Spleen (tissue), 11 donors: ENCODE measurements around the gene STK10. TPM values are rescaled to one million over a fixed set of nuclear protein-coding genes. Genes with fewer than 3 reads are reported as not detected.

Source experiments
- DNase-seq: peaks from one replicate; pipeline ENCODE4 v3.0.0-alpha.2; 2020
- H3K27ac ChIP-seq, 8 donors: fragments of 200-600 bp; sonication (generic) in 7 of 8; 1 replicate in 4 of 8; 2 replicates in 4 of 8; pipeline versions ENCODE4 v1.5.0 to v1.8.0; 2016 to 2021; ENCODE audit warnings: inconsistent platforms in 4 of 8, mild to moderate bottlenecking in 4 of 8, moderate library complexity in 1 of 8
- H3K27me3 ChIP-seq, 7 donors: fragments of 200-600 bp; sonication (generic) in 6 of 7; replicated peaks in 1 of 7; 1 replicate in 4 of 7; 2 replicates in 3 of 7; pipeline versions ENCODE4 v1.5.0 to v1.8.0; 2016 to 2021; ENCODE audit warnings: inconsistent platforms in 3 of 7, mild to moderate bottlenecking in 1 of 7
- H3K36me3 ChIP-seq, 6 donors: fragments of 200-600 bp; sonication (generic) in 5 of 6; 1 replicate in 4 of 6; 2 replicates in 2 of 6; pipeline versions ENCODE4 v1.5.0 to v1.8.0; 2016 to 2021; ENCODE audit warnings: inconsistent platforms in 2 of 6
- H3K4me1 ChIP-seq, 6 donors: fragments of 200-600 bp; sonication (generic) in 5 of 6; 1 replicate in 3 of 6; 2 replicates in 3 of 6; pipeline versions ENCODE4 v1.5.0 to v1.8.0; 2016 to 2021; ENCODE audit warnings: inconsistent platforms in 3 of 6
- H3K4me3 ChIP-seq, 8 donors: fragments of 200-600 bp; sonication (generic) in 7 of 8; 1 replicate in 4 of 8; 2 replicates in 4 of 8; pipeline versions ENCODE4 v1.5.0 to v1.8.0; 2016 to 2021; ENCODE audit warnings: inconsistent platforms in 4 of 8, mild to moderate bottlenecking in 4 of 8, moderate library complexity in 2 of 8
- H3K9me3 ChIP-seq, 8 donors: fragments of 200-600 bp; sonication (generic) in 7 of 8; 1 replicate in 4 of 8; 2 replicates in 4 of 8; pipeline versions ENCODE4 v1.5.0 to v1.8.0; 2016 to 2021; ENCODE audit warnings: inconsistent platforms in 4 of 8
- POLR2A ChIP-seq, 3 donors: fragments of 450-650 bp; IDR thresholded peaks; one replicate each; pipeline ENCODE4 v1.5.1; 2017; ENCODE audit warnings: antibody characterized with exemption in 3 of 3, mild to moderate bottlenecking in 1 of 3
- POLR2AphosphoS5 ChIP-seq, 3 donors: sonication (generic); formaldehyde crosslinking; IDR thresholded peaks; one replicate each; pipeline ENCODE4 v1.5.1; 2017; ENCODE audit warnings: antibody characterized with exemption in 3 of 3
- WGBS, 5 donors: extraction: QIAGEN DNeasy Blood & Tissue Kit in 3 of 5; methylation state at CpG; one replicate each; pipeline versions ENCODE4 v1.1.5 to v1.1.7; 2013 to 2018; 5-methylcytosine and 5-hydroxymethylcytosine counted together
- intact Hi-C: fragments of 100-400 bp; cut with DNase I; formaldehyde crosslinking; loops from one replicate; pipeline ENCODE4 v1.15.0; 2023; ENCODE audit warnings: low total_unique reads
- polyA plus RNA-seq, 3 donors: library from polyadenylated mRNA; stranded (reverse); fragments of 200-250 nt; gene quantifications; one replicate each; pipeline ENCODE4 v1.2.1, GENCODE V29; 2013
- total RNA-seq, 7 donors: library from RNA; depleted of rRNA in 3 of 7; stranded (reverse); fragments of >200 nt in 3 of 7; fragmentation: NEBNext Ultra II Directional in 4 of 7; extraction: Animal tissue kit (Norgen Biotek cat#: 25700) in 4 of 7; gene quantifications; one replicate each; pipeline versions ENCODE4 v1.1.0 to v1.2.1, GENCODE V29; 2016 to 2021
- TF ChIP-seq, protein P1 (sequence below), 11 experiments: fragments of 200-600 bp in 7 of 11; fragments of 450-650 bp in 4 of 11; sonication (generic) in 4 of 11; IDR thresholded peaks in 8 of 11; conservative IDR thresholded peaks in 3 of 11; 1 replicate in 7 of 11; 2 replicates in 4 of 11; pipeline versions ENCODE4 v1.4.0 to v1.8.0; 2016 to 2021; ENCODE audit warnings: antibody characterized with exemption in 11 of 11, inconsistent platforms in 4 of 11, mild to moderate bottlenecking in 1 of 11
- donor health status: healthy with polysubstance abuse.
- donor health status: DM: no; HTN: no; CAD: no; lungs with moderate emphysema.
- donor health status: DM: no; HTN: no; CAD: no.
- donor health status: Bipolar disorder and iron deficiency.
- donor health status: healthy.
- donor health status: DM: no; HTN: no; CAD: no.
- donor health status: DM: yes; HTN: yes; CAD: no.

The STK10 gene
- total and polyA plus RNA-seq, 10 donors: 34.0 to 290 (median 168) TPM

DNA sequence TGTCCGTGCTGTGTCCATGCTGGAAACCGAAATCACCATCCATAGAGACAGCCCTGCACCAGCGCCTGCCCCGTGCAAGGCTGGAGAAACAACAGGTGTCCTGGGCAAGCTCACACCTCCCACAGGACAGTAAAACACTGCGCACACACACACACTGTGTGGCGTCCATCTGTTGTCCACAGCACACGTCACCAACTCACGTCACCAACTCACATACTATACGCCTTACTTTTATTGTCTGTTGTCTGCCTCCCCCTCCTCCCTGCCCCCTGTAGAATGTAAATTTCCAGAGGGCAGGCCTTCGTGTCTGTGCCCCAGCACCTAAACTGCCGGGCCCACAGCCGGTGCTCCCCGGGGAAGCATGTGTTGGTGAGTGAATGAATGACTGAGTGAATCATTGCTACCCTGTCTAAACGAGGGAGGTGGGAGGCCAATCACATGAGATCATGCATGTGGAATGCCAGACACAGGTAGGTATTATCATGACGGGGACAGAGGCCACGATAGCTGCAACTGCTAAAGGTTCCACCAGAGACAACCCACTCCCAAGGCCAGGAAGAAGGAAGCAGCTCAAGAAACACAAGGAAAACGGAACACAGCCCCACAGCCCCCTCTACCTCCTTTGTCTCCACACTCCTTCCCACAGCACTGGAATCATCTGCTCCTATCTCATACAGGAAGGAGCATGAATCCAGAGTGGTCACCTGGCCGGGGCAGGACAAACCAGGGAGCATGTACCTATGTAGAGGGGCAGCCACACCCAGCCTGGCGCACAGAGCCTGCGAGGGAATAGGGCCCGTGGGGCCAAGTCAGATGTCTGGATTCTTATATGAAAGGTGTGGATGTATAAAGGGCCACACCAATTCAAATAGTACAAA, 41.9 kb downstream of the STK10 start:
- Histone ChIP-seq H3K36me3 (peaks cover 0 to 70% (median 13%) of the 10 kb centered on the region in 6 donors), H3K27me3 (peaks cover 0 to 4% (median 0%) of the 10 kb centered on the region in 7 donors), H3K9me3 (no peaks in the 10 kb centered on the region), H3K4me3 (no peak overlapping the region), H3K4me1 (peaks cover 16 to 100% (median 71%) of the 10 kb centered on the region in 6 donors), H3K27ac (peak overlapping the region in 2 of 8 donors; percentile 30 to 61)
- intact Hi-C loops: no loop called here
- 89 to 94% (median 91%) methylated on average over 21 of the region's 21 CpGs for WGBS, 5 donors
- no peak for DNase-seq
- no peak for TF ChIP-seq POLR2A (IDR thresholded peaks at IDR 0.05)
- TF ChIP-seq, protein P1, sequence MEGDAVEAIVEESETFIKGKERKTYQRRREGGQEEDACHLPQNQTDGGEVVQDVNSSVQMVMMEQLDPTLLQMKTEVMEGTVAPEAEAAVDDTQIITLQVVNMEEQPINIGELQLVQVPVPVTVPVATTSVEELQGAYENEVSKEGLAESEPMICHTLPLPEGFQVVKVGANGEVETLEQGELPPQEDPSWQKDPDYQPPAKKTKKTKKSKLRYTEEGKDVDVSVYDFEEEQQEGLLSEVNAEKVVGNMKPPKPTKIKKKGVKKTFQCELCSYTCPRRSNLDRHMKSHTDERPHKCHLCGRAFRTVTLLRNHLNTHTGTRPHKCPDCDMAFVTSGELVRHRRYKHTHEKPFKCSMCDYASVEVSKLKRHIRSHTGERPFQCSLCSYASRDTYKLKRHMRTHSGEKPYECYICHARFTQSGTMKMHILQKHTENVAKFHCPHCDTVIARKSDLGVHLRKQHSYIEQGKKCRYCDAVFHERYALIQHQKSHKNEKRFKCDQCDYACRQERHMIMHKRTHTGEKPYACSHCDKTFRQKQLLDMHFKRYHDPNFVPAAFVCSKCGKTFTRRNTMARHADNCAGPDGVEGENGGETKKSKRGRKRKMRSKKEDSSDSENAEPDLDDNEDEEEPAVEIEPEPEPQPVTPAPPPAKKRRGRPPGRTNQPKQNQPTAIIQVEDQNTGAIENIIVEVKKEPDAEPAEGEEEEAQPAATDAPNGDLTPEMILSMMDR (IDR thresholded peaks at IDR 0.05 in 8 of 11, conservative IDR thresholded peaks at IDR 0.05 in 3 of 11): no peak
- no peak for TF ChIP-seq POLR2AphosphoS5 (IDR thresholded peaks at IDR 0.05)

DNA sequence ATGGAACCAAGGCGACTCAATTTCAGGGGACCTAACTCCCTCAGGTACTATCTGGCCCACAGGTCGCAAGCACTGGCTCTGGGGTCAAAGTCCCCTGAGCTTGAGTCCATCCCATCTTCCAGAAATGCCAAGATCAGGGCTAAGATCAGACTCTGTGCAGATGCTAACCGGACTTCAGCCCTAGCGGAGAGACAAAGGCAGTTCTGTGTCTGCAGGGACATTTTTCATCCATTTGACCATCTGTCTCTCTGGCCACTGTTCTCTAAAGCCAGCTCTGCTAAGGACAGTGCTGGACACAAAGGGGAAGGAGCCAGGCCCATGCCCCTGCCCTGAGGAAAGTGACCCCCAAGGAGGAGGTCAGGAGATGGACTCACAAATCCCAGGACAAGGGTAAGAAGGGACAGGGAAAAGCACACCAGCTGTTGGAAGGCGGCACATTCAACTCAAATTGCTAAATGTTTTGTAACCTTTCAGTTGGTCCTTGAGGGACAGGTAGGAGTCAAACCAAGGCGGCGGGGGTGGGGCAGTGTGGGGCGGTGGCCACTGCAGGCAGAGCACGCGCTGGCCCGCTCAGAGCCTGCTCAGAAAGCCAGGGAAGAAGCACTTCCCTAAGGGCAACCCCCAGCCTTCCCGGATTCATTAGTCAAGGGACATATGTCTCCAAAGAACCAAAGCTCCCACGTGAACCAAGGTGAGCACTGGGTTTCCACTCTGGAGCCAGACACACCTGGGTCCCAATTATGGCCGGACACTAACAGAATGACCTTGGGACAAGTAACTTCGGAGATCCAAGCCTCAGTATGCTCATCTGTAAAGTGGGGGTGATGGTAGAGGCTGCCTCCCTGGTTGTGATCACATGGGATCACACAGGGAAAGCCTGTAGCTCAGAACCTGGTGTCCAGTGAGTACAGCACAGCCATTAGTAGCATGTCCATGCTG, 42.8 kb downstream of the STK10 start:
- peak overlapping the region in 3 of 8 donors; percentile 4 to 61 (median 30) for H3K27ac ChIP-seq
- no peak for DNase-seq
- H3K36me3 ChIP-seq: peaks cover 0 to 75% (median 13%) of the 10 kb centered on the region in 6 donors
- no peak overlapping the region for H3K4me3 ChIP-seq
- H3K27me3 ChIP-seq: peaks cover 0 to 4% (median 0%) of the 10 kb centered on the region in 7 donors
- TF ChIP-seq, protein P1 (IDR thresholded peaks at IDR 0.05 in 8 of 11, conservative IDR thresholded peaks at IDR 0.05 in 3 of 11): no peak
- TF ChIP-seq POLR2A (IDR thresholded peaks at IDR 0.05): no peak
- no peak for TF ChIP-seq POLR2AphosphoS5 (IDR thresholded peaks at IDR 0.05)
- intact Hi-C loops: no loop called here
- peaks cover 7 to 100% (median 67%) of the 10 kb centered on the region in 6 donors for H3K4me1 ChIP-seq
- H3K9me3 ChIP-seq: no peaks in the 10 kb centered on the region
- WGBS, 5 donors: 85 to 94% (median 92%) methylated on average over 11 to 15 of the region's 15 CpGs

DNA sequence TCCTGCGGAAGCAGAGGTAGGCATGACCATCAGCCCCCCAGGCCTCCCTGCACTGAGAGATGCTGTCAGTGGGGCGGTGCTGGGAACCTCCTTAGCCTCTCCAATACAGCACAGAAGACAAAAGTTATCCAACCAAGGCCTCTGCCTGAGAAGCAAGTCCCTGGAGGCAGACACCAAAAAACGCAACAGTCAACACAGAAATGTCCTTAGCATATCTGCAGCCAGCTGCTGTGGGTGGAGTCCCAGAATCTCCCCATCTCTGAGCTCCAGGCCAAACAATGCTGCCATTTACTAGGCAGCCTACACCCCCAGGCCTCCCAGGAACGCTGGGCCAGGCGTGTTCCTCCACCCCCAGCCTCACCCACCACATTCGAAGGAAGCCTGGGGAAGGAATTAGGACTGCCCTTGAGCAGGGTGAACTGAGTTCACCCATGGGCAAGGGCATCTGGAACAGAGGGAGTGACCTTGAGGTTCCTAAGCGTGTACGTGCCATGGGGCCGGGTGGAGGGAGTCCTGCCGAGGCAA, 43.7 kb downstream of the STK10 start:
- intact Hi-C loops: no loop called here
- WGBS, 5 donors: 63 to 77% (median 70%) methylated on average over 9 to 10 of the region's 10 CpGs

More for the DNA sequence above, 43.7 kb downstream of the STK10 start:
- Histone ChIP-seq H3K27me3 (peaks cover 0 to 4% (median 0%) of the 10 kb centered on the region in 7 donors), H3K36me3 (peaks cover 0 to 71% (median 13%) of the 10 kb centered on the region in 6 donors), H3K4me3 (no peak overlapping the region), H3K9me3 (no peaks in the 10 kb centered on the region), H3K4me1 (peaks cover 3 to 100% (median 61%) of the 10 kb centered on the region in 6 donors), H3K27ac (peak overlapping the region in 3 of 8 donors; percentile 4 to 61 (median 30))
- TF ChIP-seq POLR2AphosphoS5 (IDR thresholded peaks at IDR 0.05): no peak
- TF ChIP-seq, protein P1 (IDR thresholded peaks at IDR 0.05 in 8 of 11, conservative IDR thresholded peaks at IDR 0.05 in 3 of 11): no peak
- TF ChIP-seq POLR2A (IDR thresholded peaks at IDR 0.05): no peak
- DNase-seq: no peak
